ENCODE measurements around the gene GAA.

DNA sequence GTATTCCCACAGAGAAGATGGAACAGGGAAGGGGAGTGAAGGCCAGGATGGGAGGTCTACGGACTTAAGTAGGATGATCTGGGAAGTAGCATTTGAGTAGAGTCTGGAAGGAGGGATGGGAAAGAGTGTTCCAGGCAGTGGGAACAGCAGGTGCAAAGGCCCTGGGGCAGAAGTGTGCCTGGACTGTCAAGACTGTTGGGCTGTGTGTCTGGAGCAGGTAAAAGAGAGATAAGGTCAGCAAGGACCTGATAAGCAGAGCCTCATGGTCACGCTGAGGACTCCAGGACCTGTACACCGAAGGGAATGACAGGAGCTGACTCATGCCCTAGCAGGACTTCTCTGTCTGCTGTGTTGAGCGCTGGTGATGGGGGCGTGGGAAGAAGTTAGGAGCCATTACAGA is 67.7 kb downstream of the GAA start:
- TF ChIP-seq CTCF (conservative IDR thresholded peaks at IDR 0.05; ENCODE audit: low read length) = no peak
- no peak for TF ChIP-seq EZH2phosphoT487 (IDR thresholded peaks at IDR 0.05; ENCODE audit: borderline replicate concordance)

All from Loucy (cell line).